GM12891 (cell line): ENCODE data around the gene TRIO.
A peak's percentile ranks its signal among the peaks of the same experiment; 100 is the strongest.
"Not testable (repeated sequence)": the region's sequence is repeated elsewhere in the genome, so short reads cannot be mapped to it uniquely, and the experiment has no call there.

Experiments used
- DNase-seq: peaks from one replicate; pipeline ENCODE4 v3.0.0; 2011; ENCODE audit warnings: low spot score; ENCODE audit not compliant: insufficient read length
- FAIRE-seq: peaks from 2 replicates; lab custom pipeline; 2011; peaks lifted over from hg19 to GRCh38; lab: Jason Lieb, UNC
- PAX5 ChIP-seq: IDR thresholded peaks from 2 replicates; pipeline ENCODE4 v1.6.1; 2011; ENCODE audit warnings: low read length, moderate library complexity, mild to moderate bottlenecking; ENCODE audit not compliant: insufficient read depth, severe bottlenecking
- POLR2A ChIP-seq: IDR thresholded peaks from 2 replicates; pipeline ENCODE4 v1.6.1; 2011; ENCODE audit warnings: low read depth, low read length, control low read depth
- POLR2AphosphoS5 ChIP-seq: IDR thresholded peaks from 2 replicates; pipeline ENCODE4 v1.6.1; 2011; ENCODE audit warnings: low read depth, low read length, control low read depth
- POU2F2 ChIP-seq: IDR thresholded peaks from 2 replicates; pipeline ENCODE4 v1.6.1; 2011; ENCODE audit warnings: low read depth, mild to moderate bottlenecking, control low read depth, low read length, moderate library complexity
- SPI1 ChIP-seq: IDR thresholded peaks from 2 replicates; pipeline ENCODE4 v1.6.1; 2011; ENCODE audit warnings: low read depth, low read length, control low read depth
- TAF1 ChIP-seq: IDR thresholded peaks from 2 replicates; pipeline ENCODE4 v1.6.1; 2011; ENCODE audit warnings: low read depth, low read length, control low read depth

Gene TRIO

GRCh38 chr5:14534773-14535172 is 391.6 kb downstream of the TRIO start:
- FAIRE-seq (peak; percentile 5), DNase-seq (no peak)
- no peak for TF ChIP-seq POU2F2
- TF ChIP-seq TAF1: no peak
- TF ChIP-seq SPI1: no peak
- no peak for TF ChIP-seq PAX5
- TF ChIP-seq POLR2AphosphoS5: no peak
- TF ChIP-seq POLR2A: no peak

- no peak for FAIRE-seq
- TF ChIP-seq PAX5 (no peak), POLR2A (no peak), POU2F2 (no peak), POLR2AphosphoS5 (no peak), SPI1 (no peak), TAF1 (no peak)
- DNase-seq: no peak
These were observed 402.2 kb downstream of the TRIO start for GRCh38 chr5:14545308-14545707.

- TF ChIP-seq SPI1: no peak
- TF ChIP-seq TAF1: no peak
- no peak for TF ChIP-seq POLR2A
- TF ChIP-seq PAX5: no peak
- TF ChIP-seq POU2F2: no peak
- no peak for FAIRE-seq
- DNase-seq: no peak
These were observed 402.7 kb downstream of the TRIO start for GRCh38 chr5:14545862-14546261.

- TF ChIP-seq TAF1 (no peak), POU2F2 (no peak), PAX5 (no peak), SPI1 (no peak), POLR2A (no peak), POLR2AphosphoS5 (no peak)
- DNase-seq (no peak), FAIRE-seq (no peak)
These were observed 404.5 kb downstream of the TRIO start for GRCh38 chr5:14547666-14548065.

GRCh38 chr5:14551211-14551610 is 408.1 kb downstream of the TRIO start:
- DNase-seq (no peak), FAIRE-seq (no peak)
- TF ChIP-seq POU2F2 (no peak), POLR2A (no peak)

GRCh38 chr5:14552017-14552416 is 408.9 kb downstream of the TRIO start:
- no peak for DNase-seq
- no peak for FAIRE-seq
- TF ChIP-seq POLR2A: no peak
- TF ChIP-seq POLR2AphosphoS5: no peak
- TF ChIP-seq SPI1: no peak
- no peak for TF ChIP-seq PAX5
- TF ChIP-seq POU2F2: no peak
- no peak for TF ChIP-seq TAF1

GRCh38 chr5:14554288-14554687 is 411.1 kb downstream of the TRIO start:
- DNase-seq, FAIRE-seq: not testable (repeated sequence)

GRCh38 chr5:14556015-14556414 is 412.9 kb downstream of the TRIO start:
- TF ChIP-seq TAF1 (no peak), POLR2A (no peak), POU2F2 (no peak), SPI1 (no peak), POLR2AphosphoS5 (no peak), PAX5 (no peak)
- FAIRE-seq (no peak), DNase-seq (no peak)

- FAIRE-seq: no peak
- TF ChIP-seq SPI1: no peak
- TF ChIP-seq POLR2A: no peak
- TF ChIP-seq PAX5: no peak
- no peak for TF ChIP-seq POU2F2
- no peak for TF ChIP-seq POLR2AphosphoS5
- no peak for TF ChIP-seq TAF1
These were observed 414.1 kb downstream of the TRIO start for GRCh38 chr5:14557203-14557770.

GRCh38 chr5:14557791-14558415 is 414.8 kb downstream of the TRIO start:
- DNase-seq (no peak), FAIRE-seq (no peak)
- TF ChIP-seq POLR2A (no peak), TAF1 (no peak), POLR2AphosphoS5 (no peak), PAX5 (no peak)

More at GRCh38 chr5:14557203-14557770, 414.1 kb downstream of the TRIO start:
- DNase-seq: no peak
